ENCODE data around the gene PDSS2. TPM values are rescaled to one million over a fixed set of nuclear protein-coding genes. Genes with fewer than 3 reads are reported as not detected.

PDSS2 gene
- total RNA-seq, 1 experiment from 2014 or later = 12.1 TPM

GRCh38 chr6:107314531-107314939 is 144.8 kb downstream of the PDSS2 start:
- H2BK20ac ChIP-seq (ENCODE audit: low read depth, low read length, poor library complexity, severe bottlenecking) = no peak overlapping the region
- no peak overlapping the region for H3K23ac ChIP-seq (ENCODE audit: insufficient read length, low read depth, low read length)
- H3K4me1 ChIP-seq (ENCODE audit: insufficient read depth, low read length) = no peaks in the 10 kb centered on the region
- no peaks in the 10 kb centered on the region for H3K79me1 ChIP-seq (ENCODE audit: insufficient read depth, low read depth, low read length, poor library complexity, severe bottlenecking)
- Mint-ChIP-seq H3K27me3 (ENCODE audit: low read depth) (no peaks in the 10 kb centered on the region), H3K4me1 (0 out of 4 replicates have a peak, but pooled peaks cover 0 to 2% of the 10 kb centered on the region in 2 experiments), H3K4me3 (no peak overlapping the region), H3K9me3 (no peaks in the 10 kb centered on the region), H3K27ac (no peak overlapping the region), H3K36me3 (ENCODE audit: insufficient read depth in 1 of 3, low read depth in 3 of 3) (no peaks in the 10 kb centered on the region)
- H2AK5ac ChIP-seq (ENCODE audit: insufficient read length, low read length) = no peak overlapping the region
- no peak overlapping the region for H3T11ph ChIP-seq (ENCODE audit: low read length)
- no peak overlapping the region for H3K18ac ChIP-seq (ENCODE audit: insufficient read length, low read depth, low read length)
- H2BK12ac ChIP-seq (ENCODE audit: insufficient read length, low read depth, low read length) = no peak overlapping the region
- no peak overlapping the region for H4K5ac ChIP-seq (ENCODE audit: insufficient read length, low read depth, low read length)
- no peaks in the 10 kb centered on the region for H4K20me1 ChIP-seq (ENCODE audit: control insufficient read depth, insufficient read depth, insufficient read length)
- H2AFZ ChIP-seq (ENCODE audit: low read length) = no peak overlapping the region
- no peak overlapping the region for H2BK15ac ChIP-seq (ENCODE audit: low read depth, low read length)
- H3K9ac ChIP-seq (ENCODE audit: extremely low read depth, insufficient read length, low read length) = no peak overlapping the region
- TF ChIP-seq, protein P1, sequence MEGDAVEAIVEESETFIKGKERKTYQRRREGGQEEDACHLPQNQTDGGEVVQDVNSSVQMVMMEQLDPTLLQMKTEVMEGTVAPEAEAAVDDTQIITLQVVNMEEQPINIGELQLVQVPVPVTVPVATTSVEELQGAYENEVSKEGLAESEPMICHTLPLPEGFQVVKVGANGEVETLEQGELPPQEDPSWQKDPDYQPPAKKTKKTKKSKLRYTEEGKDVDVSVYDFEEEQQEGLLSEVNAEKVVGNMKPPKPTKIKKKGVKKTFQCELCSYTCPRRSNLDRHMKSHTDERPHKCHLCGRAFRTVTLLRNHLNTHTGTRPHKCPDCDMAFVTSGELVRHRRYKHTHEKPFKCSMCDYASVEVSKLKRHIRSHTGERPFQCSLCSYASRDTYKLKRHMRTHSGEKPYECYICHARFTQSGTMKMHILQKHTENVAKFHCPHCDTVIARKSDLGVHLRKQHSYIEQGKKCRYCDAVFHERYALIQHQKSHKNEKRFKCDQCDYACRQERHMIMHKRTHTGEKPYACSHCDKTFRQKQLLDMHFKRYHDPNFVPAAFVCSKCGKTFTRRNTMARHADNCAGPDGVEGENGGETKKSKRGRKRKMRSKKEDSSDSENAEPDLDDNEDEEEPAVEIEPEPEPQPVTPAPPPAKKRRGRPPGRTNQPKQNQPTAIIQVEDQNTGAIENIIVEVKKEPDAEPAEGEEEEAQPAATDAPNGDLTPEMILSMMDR (conservative IDR thresholded peaks at IDR 0.05) = no peak
- no peaks in the 10 kb centered on the region for H3K79me2 ChIP-seq (ENCODE audit: insufficient read depth, low read length)
- H3K4me2 ChIP-seq (ENCODE audit: insufficient read depth, insufficient read length, low read length) = no peak overlapping the region
- no peak overlapping the region for H4K91ac ChIP-seq (ENCODE audit: insufficient read length, low read depth, low read length)
- no peak overlapping the region for H3K4ac ChIP-seq (ENCODE audit: low read depth, low read length)
- no peak overlapping the region for H3K56ac ChIP-seq (ENCODE audit: insufficient read length, low read depth, low read length)
- no peak overlapping the region for H3K27ac ChIP-seq (ENCODE audit: insufficient read length, low read depth, low read length)
- no peak for DNase-seq
- no CpG with 5 or more reads among the region's 3 CpGs for WGBS (ENCODE audit: extremely low coverage, insufficient read length, low lambda C conversion rate)
- no peak overlapping the region for H3K14ac ChIP-seq (ENCODE audit: insufficient read depth, low read length)
- H3K9me3 ChIP-seq (ENCODE audit: control insufficient read depth, low read depth, low read length) = no peaks in the 10 kb centered on the region
- no peaks in the 10 kb centered on the region for H3K23me2 ChIP-seq (ENCODE audit: insufficient read length, low read depth, low read length, poor library complexity, severe bottlenecking)
- no peaks in the 10 kb centered on the region; the same call in 1 of the 2 replicates for H3K27me3 ChIP-seq (ENCODE audit: insufficient read depth, low read length)
- H4K8ac ChIP-seq (replicated peaks; ENCODE audit: insufficient read length, low read depth, low read length) = no peak overlapping the region
- H2BK120ac ChIP-seq (ENCODE audit: low read depth, low read length, poor library complexity, severe bottlenecking) = no peak overlapping the region
- H2BK5ac ChIP-seq (ENCODE audit: insufficient read length, low read length) = no peak overlapping the region
